Osteocyte (in vitro differentiated cells): ENCODE results near the gene HLA-DOB. TPM values are rescaled to one million over a fixed set of nuclear protein-coding genes. Genes with fewer than 3 reads are reported as not detected.
A peak's percentile ranks its signal among the peaks of the same experiment; 100 is the strongest.
"Not testable (repeated sequence)": the region's sequence is repeated elsewhere in the genome, so short reads cannot be mapped to it uniquely, and the experiment has no call there.

ENCODE experiments used
- DNase-seq: peaks from one replicate; pipeline ENCODE4 v3.0.0; 2021; ENCODE audit warnings: mixed read lengths; ENCODE audit not compliant: unreplicated experiment; ENCODE audit errors: extremely low spot score
- H3K27ac Mint-ChIP-seq: one replicate; pipeline ENCODE4 v1.8.0; 2021; ENCODE audit warnings: mild to moderate bottlenecking, mixed read lengths; ENCODE audit not compliant: unreplicated experiment
- H3K27me3 Mint-ChIP-seq: one replicate; pipeline ENCODE4 v1.8.0; 2021; ENCODE audit warnings: mixed read lengths; ENCODE audit not compliant: unreplicated experiment
- H3K36me3 Mint-ChIP-seq: one replicate; pipeline ENCODE4 v1.8.0; 2021; ENCODE audit warnings: mixed read lengths; ENCODE audit not compliant: unreplicated experiment
- H3K4me1 Mint-ChIP-seq: one replicate; pipeline ENCODE4 v1.8.0; 2021; ENCODE audit warnings: mixed read lengths; ENCODE audit not compliant: unreplicated experiment
- H3K4me3 Mint-ChIP-seq: one replicate; pipeline ENCODE4 v1.8.0; 2021; ENCODE audit warnings: mild to moderate bottlenecking, moderate library complexity, mixed read lengths; ENCODE audit not compliant: unreplicated experiment
- H3K9me3 Mint-ChIP-seq: one replicate; pipeline ENCODE4 v1.8.0; 2021; ENCODE audit warnings: mixed read lengths; ENCODE audit not compliant: unreplicated experiment
- total RNA-seq: library from RNA; stranded (reverse); gene quantifications from 2 replicates; pipeline ENCODE4 v1.2.1, GENCODE V29; 2021
- TF ChIP-seq, protein P1 (sequence below): fragments of 200-600 bp; sonication (generic); IDR thresholded peaks from 2 replicates; pipeline ENCODE4 v1.5.0; 2021; ENCODE audit warnings: antibody characterized with exemption, mild to moderate bottlenecking, moderate library complexity

HLA-DOB gene
- total RNA-seq, 1 donor from 2014 or later = 0.24 TPM

DNA sequence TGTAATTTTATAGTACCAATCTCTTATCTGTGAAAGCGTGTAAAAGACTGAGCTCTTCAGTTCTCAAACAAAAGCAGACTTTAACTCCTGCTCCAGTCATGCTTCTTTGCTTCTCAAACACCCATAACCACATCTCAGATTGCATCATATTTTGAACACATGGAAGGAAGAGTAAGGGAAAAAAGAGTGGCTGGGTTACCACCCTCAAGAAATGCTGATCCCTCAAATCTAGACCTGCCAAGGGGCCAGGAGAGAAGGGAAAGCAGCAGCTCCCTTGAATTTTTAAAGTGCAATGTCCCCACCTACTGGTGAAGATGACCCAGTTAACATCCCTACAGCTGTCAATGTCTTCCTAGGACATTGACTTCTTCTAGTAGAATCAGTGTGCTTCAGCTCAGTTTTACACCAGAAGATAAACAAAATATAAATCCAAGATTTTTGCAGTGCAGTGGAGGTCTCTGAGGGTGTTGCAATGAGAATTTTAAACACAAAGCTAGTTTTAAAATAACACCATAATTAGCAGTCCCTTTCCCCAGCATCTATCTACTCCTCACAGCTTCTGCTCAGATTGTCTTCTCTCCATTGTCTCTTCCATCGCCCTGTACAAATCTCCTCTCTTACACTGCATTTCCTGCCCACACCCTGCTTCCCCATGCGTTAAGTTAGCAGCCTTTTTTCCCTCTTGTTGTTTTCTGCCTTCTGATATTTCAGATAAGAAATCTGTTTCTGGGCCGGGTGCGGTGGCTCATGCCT lies 30.8 kb downstream of the HLA-DOB start:
- H3K27me3 Mint-ChIP-seq = peaks cover 67% of the 10 kb centered on the region
- no peaks in the 10 kb centered on the region for H3K9me3 Mint-ChIP-seq
- H3K36me3 Mint-ChIP-seq = no peaks in the 10 kb centered on the region
- TF ChIP-seq, protein P1, sequence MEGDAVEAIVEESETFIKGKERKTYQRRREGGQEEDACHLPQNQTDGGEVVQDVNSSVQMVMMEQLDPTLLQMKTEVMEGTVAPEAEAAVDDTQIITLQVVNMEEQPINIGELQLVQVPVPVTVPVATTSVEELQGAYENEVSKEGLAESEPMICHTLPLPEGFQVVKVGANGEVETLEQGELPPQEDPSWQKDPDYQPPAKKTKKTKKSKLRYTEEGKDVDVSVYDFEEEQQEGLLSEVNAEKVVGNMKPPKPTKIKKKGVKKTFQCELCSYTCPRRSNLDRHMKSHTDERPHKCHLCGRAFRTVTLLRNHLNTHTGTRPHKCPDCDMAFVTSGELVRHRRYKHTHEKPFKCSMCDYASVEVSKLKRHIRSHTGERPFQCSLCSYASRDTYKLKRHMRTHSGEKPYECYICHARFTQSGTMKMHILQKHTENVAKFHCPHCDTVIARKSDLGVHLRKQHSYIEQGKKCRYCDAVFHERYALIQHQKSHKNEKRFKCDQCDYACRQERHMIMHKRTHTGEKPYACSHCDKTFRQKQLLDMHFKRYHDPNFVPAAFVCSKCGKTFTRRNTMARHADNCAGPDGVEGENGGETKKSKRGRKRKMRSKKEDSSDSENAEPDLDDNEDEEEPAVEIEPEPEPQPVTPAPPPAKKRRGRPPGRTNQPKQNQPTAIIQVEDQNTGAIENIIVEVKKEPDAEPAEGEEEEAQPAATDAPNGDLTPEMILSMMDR = peak; percentile 68
- DNase-seq = no peak
- no peak overlapping the region for H3K4me3 Mint-ChIP-seq
- no peaks in the 10 kb centered on the region for H3K4me1 Mint-ChIP-seq
- no peak overlapping the region for H3K27ac Mint-ChIP-seq

DNA sequence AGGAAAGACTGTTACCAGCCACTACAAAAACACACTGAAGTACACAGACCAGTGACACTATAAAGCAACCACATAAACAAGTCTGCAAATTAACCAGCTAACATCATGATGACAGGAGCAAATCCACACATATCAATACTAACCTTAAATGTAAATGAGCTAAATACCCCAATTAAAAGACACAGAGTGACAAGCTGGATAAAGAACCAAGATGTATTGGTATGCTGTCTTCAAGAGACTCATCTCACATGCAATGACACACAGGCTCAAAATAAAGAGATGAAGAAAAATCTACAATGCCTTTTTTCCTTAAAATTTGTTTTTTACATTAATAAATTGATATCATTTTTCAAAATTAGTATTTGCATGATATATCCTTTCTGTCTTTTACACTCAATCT lies 33.9 kb downstream of the HLA-DOB start:
- not testable (repeated sequence) for H3K9me3 Mint-ChIP-seq, H3K4me1 Mint-ChIP-seq, DNase-seq, H3K27ac Mint-ChIP-seq, H3K4me3 Mint-ChIP-seq, H3K36me3 Mint-ChIP-seq
- peaks cover 55% of the 10 kb centered on the region for H3K27me3 Mint-ChIP-seq

DNA sequence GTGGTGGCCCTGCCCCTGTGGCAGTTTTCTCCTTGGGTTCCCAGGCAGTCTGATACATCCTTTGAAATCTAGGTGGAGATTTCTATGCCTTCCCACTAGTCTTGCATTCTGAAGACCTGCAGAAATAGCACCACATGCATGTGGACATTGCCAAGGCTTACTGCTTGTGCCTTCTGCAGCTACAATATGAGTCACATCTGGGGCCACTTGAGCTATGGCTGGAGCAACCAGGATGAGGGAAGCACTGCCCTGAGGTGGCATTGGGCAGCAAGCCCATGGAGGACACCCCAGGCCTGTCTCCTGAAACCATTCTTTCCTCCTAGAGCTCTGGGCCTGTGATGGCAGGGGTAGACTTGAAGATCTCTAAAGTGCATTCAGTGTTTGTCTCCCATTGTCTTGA lies 37.8 kb downstream of the HLA-DOB start:
- no peak overlapping the region for H3K27ac Mint-ChIP-seq
- no peaks in the 10 kb centered on the region for H3K4me1 Mint-ChIP-seq
- no peak for DNase-seq
- TF ChIP-seq, protein P1 = no peak
- no peak overlapping the region for H3K4me3 Mint-ChIP-seq
- H3K9me3 Mint-ChIP-seq = no peaks in the 10 kb centered on the region
- H3K27me3 Mint-ChIP-seq = peaks cover 58% of the 10 kb centered on the region
- H3K36me3 Mint-ChIP-seq = no peaks in the 10 kb centered on the region

DNA sequence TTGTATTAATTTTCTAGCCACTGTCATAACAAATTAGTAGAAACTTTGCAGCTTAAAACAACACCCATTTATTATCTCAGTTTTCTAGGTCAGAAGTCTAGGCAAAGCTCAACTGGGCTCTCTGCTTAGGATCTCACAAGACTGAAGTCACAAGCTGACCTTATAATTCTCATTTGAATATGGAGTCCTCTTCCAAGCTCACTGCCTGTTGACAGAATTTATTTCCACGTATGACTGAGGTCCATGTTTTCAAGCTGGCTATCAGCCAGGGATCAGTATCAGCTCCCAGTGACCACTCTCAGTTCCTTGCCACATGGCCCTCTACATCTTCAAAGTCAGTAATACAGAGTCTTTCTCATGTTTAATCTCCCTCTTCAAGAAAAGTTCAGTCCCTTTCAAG lies 41.7 kb downstream of the HLA-DOB start:
- Mint-ChIP-seq H3K36me3 (no peaks in the 10 kb centered on the region), H3K4me1 (no peaks in the 10 kb centered on the region), H3K4me3 (no peak overlapping the region), H3K9me3 (no peaks in the 10 kb centered on the region), H3K27ac (no peak overlapping the region), H3K27me3 (peaks cover 64% of the 10 kb centered on the region)
- TF ChIP-seq, protein P1 = no peak
- no peak for DNase-seq

DNA sequence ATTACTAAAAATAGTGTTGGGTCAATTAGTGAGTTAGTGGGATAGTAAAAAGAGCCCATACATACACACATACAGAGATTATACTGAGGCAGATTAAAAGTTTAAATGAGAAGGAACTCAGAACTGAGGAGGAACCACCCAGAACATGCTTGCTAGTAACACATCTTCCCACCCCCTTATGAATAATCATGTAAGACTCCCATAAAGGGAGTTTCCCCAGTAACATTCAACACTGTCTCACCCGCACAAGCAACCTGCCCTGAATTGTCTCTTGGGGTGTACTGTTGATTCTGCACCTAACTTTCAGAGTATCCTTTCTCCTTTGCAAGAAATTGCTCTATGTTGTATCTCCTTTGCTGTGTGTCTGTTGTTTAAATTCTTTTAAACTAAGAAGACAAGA lies 42.4 kb downstream of the HLA-DOB start:
- no peak for DNase-seq
- Mint-ChIP-seq H3K27me3 (peaks cover 64% of the 10 kb centered on the region), H3K4me1 (no peaks in the 10 kb centered on the region), H3K4me3 (no peak overlapping the region), H3K9me3 (no peaks in the 10 kb centered on the region), H3K27ac (no peak overlapping the region), H3K36me3 (no peaks in the 10 kb centered on the region)
- TF ChIP-seq, protein P1 = no peak
